GM10847 (cell line): ENCODE data around the gene PPP1R13B.

Experiments
- POLR2A ChIP-seq: IDR thresholded peaks from 2 replicates; pipeline ENCODE4 v1.6.1; 2011; ENCODE audit not compliant: insufficient read length; ENCODE audit errors: extremely low read depth

The PPP1R13B gene

GRCh38 chr14:103883263-103883523 is 35.8 kb upstream of the PPP1R13B start:
- no peak for TF ChIP-seq POLR2A

GRCh38 chr14:103882503-103883262 is 35.3 kb upstream of the PPP1R13B start:
- no peak for TF ChIP-seq POLR2A

GRCh38 chr14:103881268-103882201 is 34.2 kb upstream of the PPP1R13B start:
- no peak for TF ChIP-seq POLR2A

GRCh38 chr14:103880348-103881267 is 33.2 kb upstream of the PPP1R13B start:
- TF ChIP-seq POLR2A = no peak

- no peak for TF ChIP-seq POLR2A
These were observed 32.4 kb upstream of the PPP1R13B start for GRCh38 chr14:103879570-103880347.

- no peak for TF ChIP-seq POLR2A
These were observed 31.8 kb upstream of the PPP1R13B start for GRCh38 chr14:103879118-103879569.

GRCh38 chr14:103878180-103878579 is 30.8 kb upstream of the PPP1R13B start:
- TF ChIP-seq POLR2A = no peak

GRCh38 chr14:103875010-103875409 is 27.6 kb upstream of the PPP1R13B start:
- TF ChIP-seq POLR2A = no peak

- no peak for TF ChIP-seq POLR2A
These were observed 25.2 kb upstream of the PPP1R13B start for GRCh38 chr14:103872481-103873113.

GRCh38 chr14:103871596-103872480 is 24.5 kb upstream of the PPP1R13B start:
- TF ChIP-seq POLR2A = no peak

GRCh38 chr14:103870891-103871595 is 23.7 kb upstream of the PPP1R13B start:
- no peak for TF ChIP-seq POLR2A

- TF ChIP-seq POLR2A = no peak
These were observed 22.9 kb upstream of the PPP1R13B start for GRCh38 chr14:103870144-103870876.
